Stimulated activated CD4-positive, alpha-beta T cell treated with anti-CD3 and anti-CD28 coated beads, Interleukin-15, amount 100 ng/mL, for 1 hour (primary cell): ENCODE measurements around the gene UBE2J1.
"Not testable (repeated sequence)": the region's sequence is repeated elsewhere in the genome, so short reads cannot be mapped to it uniquely, and the experiment has no call there.

Source experiments
- DNase-seq, 2 donors: peaks; one replicate each; pipeline ENCODE4 v3.0.0-alpha.2; 2020; ENCODE audit warnings: low read depth in 1 of 2, low spot score in 1 of 2

The UBE2J1 gene, protein sequence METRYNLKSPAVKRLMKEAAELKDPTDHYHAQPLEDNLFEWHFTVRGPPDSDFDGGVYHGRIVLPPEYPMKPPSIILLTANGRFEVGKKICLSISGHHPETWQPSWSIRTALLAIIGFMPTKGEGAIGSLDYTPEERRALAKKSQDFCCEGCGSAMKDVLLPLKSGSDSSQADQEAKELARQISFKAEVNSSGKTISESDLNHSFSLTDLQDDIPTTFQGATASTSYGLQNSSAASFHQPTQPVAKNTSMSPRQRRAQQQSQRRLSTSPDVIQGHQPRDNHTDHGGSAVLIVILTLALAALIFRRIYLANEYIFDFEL

GRCh38 chr6:89352278-89353117 lies at the start of gene UBE2J1:
TSS of gene UBE2J1 (minus strand) at chr6:89352722. CDS start at chr6:89352569, 153 bp downstream.
- DNase-seq: peak; percentile 51 to 54

GRCh38 chr6:89400912-89401399 lies 48.4 kb upstream of the UBE2J1 start:
- no peak for DNase-seq

- no peak for DNase-seq
Measured at GRCh38 chr6:89400050-89400449, 47.5 kb upstream of the UBE2J1 start.

DNA sequence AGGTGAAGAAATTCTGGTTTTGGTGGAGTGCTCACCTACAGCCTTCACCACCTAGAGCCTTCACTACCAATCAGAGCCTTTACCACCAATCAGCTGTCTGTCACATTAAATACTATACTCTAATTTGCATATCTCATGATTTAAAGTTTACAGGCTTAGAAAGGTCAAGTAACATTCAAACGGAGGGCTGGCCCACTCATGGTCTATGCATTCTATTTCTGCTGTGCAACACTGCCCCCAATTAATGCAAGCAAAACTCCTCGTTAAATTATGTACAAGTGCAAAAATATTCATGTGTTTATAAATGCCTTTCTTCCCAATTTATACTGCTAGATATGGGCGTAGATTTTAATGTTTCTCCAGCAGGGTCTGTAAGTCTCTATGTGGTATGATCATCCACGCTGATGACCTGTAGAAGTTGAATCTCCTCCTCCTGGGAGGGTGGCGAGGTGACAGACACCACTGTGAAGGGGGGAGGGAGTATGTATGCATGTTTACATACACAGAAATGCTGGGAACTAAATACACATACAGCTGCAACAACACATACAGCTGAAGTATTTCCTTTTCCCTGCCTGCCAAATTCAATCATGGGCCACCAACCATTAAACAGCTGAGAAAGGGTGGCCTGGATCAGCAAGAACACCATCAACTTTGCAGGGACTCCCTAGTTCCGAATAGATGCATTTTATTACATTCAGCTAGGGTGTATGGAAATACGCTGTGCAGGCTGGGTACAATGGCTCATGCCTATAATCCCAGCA lies 46.4 kb upstream of the UBE2J1 start:
- no peak for DNase-seq

DNA sequence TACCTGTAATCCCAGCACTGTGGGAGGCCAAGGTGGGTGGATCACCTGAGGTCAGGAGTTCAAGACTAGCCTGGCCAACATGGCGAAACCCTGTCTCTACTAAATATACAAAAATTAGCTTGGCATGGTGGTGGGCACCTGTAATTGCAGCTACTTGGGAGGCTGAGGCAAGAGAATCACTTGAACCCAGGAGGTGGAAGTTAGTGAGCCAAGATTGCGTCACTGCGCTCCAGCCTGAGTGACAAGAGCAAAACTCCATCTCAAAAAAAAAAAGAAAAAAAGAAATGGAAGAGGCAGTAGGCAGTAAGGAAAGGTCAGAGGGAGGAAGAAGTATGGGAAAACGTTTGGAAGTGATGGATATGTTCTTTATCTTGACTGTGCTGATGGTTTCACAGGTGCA lies 45.4 kb upstream of the UBE2J1 start:
- not testable (repeated sequence) for DNase-seq

GRCh38 chr6:89393659-89394058 lies 41.1 kb upstream of the UBE2J1 start:
- no peak for DNase-seq

GRCh38 chr6:89392823-89393222 lies 40.3 kb upstream of the UBE2J1 start:
- no peak for DNase-seq

DNA sequence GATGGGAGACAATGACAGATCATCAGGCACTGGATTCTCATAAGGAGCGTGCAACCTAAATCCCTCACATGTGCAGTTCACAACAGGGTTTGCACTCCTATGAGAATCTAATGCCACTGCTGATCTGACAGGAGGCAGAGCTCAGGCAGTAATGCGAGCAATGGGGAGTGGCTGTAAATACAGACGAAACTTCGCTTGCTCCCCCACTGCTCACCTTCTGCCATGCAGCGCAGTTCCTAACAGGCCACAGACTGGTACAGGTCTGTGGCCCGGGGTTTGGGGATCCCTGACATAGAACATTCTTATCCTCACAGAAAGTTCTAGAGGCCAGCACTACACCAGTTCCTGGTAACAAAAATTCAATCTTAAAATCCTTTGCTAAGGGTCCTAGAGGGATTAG lies 36.3 kb upstream of the UBE2J1 start:
- no peak for DNase-seq

GRCh38 chr6:89387516-89388201 lies 35.1 kb upstream of the UBE2J1 start:
- DNase-seq: no peak

GRCh38 chr6:89386917-89387491 lies 34.5 kb upstream of the UBE2J1 start:
- no peak for DNase-seq

DNA sequence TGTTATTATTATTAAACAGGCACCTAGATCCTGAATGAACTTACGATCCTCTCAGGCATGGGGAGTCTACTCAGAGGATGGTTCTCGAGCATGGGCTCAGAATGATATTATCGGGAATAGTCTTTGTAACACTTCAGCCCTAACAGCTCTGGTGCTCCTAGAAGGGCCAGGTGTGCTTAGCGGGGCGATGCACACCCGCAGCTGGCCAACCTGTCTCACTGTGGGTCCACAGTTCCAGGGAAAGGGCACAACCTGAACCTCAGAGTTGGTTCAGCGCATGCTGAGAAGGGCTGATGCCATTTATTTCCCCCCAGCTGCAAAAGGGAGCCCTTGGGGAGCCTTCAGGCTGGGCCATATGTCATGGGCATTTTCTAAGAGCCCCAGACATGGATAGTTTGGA lies 33.3 kb upstream of the UBE2J1 start:
- DNase-seq: no peak

DNA sequence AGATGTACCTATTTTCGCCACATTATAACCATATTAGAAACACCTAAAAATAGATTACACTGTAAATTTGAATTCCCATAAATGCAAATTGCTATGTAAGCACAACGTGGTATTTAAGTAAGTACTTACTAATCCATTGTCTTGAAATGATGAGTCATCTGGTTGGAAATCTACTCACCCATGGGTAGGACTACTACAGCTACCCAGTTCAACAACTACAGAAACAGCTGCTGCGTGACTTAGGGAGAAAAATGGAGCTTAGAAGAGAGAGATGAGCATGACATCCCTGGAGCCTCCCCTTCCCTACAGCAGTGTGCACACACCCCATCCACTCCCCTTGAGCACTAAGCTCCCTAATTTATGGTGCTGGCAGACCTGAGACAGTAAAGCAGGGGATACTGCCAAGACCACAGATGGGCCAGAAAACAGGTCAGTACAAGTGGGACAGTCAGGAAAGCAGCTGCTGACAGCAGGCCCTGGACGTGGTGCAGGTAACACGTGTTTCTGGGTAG lies 32.7 kb upstream of the UBE2J1 start:
- no peak for DNase-seq

DNA sequence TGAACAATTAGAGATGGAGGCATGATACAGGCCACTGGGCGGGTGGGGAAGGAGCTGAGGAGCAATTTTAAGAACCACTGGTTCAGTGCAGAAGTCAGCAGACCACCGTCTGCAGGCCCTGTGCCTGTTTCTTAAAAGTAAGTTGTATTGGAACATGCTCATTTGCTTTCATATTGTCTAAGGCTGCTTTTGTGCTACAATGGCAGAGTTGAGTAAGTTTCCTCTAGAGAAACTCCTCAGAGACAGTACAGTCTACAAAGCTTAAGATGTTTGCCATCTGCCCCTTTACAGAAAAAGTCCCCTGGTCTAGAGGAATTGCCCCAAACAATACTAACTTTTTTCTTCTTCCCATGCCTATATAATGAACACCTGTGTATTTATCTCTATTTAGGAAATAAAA lies 28.5 kb upstream of the UBE2J1 start:
- no peak for DNase-seq

DNA sequence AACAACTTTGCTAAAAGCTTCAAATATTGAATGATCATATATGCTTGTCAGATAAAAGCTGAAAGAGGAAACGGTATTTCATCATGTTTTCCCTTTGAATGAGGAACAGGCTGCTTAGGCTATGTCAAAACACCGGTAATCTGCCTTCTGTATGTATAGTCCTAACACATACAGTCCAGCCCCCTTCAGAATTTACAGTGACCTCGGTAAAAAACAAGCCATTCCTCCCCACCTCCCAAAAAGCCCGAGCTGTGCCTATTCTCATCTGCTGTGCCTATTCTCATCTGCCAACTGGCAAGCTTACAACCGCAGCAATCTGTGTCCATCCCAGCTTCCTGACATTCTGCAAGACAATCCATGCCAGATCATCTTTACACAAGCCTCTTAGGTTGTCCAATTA lies 26.8 kb upstream of the UBE2J1 start:
- DNase-seq: no peak

DNA sequence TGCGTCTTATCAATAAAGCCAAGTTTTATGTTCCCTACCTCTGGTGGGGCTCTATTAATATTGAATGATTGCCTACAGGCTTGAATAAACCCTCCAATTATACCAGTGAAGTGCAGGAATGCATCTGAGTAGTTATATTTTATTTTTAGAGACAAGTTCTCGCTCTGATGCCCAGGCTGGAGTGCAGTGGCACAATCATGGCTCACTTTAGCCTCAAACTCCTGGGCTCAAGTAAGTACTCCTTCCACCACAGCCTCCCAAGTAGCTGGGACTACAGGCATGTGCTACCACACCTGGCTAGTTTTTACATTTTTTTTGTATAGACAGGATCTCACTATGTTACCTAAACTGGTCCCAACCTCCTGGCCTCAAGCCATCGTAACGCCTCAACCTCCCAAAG lies 26.1 kb upstream of the UBE2J1 start:
- no peak for DNase-seq

GRCh38 chr6:89375427-89376267 lies 23.1 kb upstream of the UBE2J1 start:
- DNase-seq: peak in 1 of 2 donors; percentile 40

GRCh38 chr6:89372506-89372901 lies 20.0 kb upstream of the UBE2J1 start:
- DNase-seq: no peak

DNA sequence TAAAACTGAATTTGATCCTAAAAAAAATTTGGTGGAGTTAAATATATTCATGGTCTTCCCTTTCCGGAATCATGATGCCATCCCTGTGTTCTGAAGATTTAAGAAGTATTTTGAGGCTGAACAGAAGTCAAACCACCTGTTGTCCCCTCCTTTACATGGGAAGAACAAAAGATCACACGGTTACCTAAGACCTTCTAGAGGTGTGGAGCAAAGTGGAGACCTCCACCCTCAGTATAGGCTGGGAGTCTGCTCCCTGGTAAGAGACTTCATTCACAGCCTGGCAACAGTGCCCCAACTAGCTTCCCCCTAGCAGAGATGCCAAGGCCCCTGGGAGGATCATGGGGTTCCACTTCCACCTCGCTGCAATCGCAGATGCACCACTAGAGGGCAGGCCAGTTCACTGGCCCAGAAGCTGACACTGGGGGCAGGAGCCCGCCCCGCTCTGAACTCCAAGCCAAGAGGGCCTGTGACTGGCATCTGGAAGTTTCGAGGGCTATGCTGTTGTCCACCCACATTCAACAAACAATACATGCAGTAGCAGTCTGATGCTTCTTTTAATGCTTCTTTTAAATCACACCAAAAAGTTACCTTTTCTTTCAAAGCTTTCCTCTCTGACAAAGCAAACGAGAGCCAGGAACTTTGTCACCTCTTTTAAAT lies 19.5 kb upstream of the UBE2J1 start:
- peak; percentile 64 to 66 for DNase-seq

DNA sequence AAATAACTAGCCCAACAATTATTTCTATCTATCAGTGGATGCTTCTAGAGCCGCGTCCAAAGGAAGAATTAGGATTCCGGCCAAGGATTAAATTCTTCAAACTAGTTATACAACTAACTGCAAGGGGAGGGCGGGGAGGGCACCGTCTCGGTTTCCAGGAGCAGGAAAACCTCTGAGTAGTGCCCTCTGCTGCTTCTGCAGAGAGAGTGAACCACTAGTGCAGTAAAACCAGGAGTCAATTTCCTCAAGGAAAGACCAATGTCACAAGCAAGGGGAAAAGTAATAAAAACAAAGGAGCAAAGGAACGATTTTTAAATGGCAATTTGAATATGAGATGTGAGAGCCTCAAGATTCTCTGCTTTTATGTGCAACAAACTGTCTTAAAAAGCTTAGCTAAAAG lies 16.5 kb upstream of the UBE2J1 start:
- DNase-seq: no peak
